Hepatocyte (in vitro differentiated cells): ENCODE data around the gene PFDN6. TPM values are rescaled to one million over a fixed set of nuclear protein-coding genes. Genes with fewer than 3 reads are reported as not detected.

Experiments used
- DNase-seq: peaks from one replicate; pipeline ENCODE4 v3.0.0-alpha.2; 2016; ENCODE audit warnings: low spot score
- H2AFZ ChIP-seq: fragments of 200-600 bp; sonication (generic); 2 replicates; pipeline ENCODE4 v1.6.0; 2016; ENCODE audit warnings: antibody characterized with exemption, mild to moderate bottlenecking
- H3K27ac ChIP-seq: fragments of 200-600 bp; sonication (generic); 2 replicates; pipeline ENCODE4 v1.5.1; 2016; ENCODE audit warnings: mild to moderate bottlenecking
- H3K27me3 ChIP-seq: fragments of 200-600 bp; sonication (generic); 2 replicates; pipeline ENCODE4 v1.6.1; 2016
- H3K36me3 ChIP-seq: fragments of 200-600 bp; sonication (generic); replicated peaks from 2 replicates; pipeline ENCODE4 v1.5.1; 2016; ENCODE audit warnings: low read depth; ENCODE audit not compliant: insufficient read depth
- H3K4me1 ChIP-seq: fragments of 200-600 bp; sonication (generic); 2 replicates; pipeline ENCODE4 v1.5.1; 2016; ENCODE audit warnings: mild to moderate bottlenecking, moderate library complexity; ENCODE audit not compliant: insufficient read depth
- H3K4me2 ChIP-seq: fragments of 200-600 bp; sonication (generic); 2 replicates; pipeline ENCODE4 v1.6.0; 2016
- H3K4me3 ChIP-seq: fragments of 200-600 bp; sonication (generic); 2 replicates; pipeline ENCODE4 v1.5.1; 2016; ENCODE audit warnings: mild to moderate bottlenecking
- H3K79me2 ChIP-seq: fragments of 200-600 bp; sonication (generic); 2 replicates; pipeline ENCODE4 v1.6.0; 2017; ENCODE audit warnings: mild to moderate bottlenecking
- H3K9me2 ChIP-seq: fragments of 200-600 bp; sonication (generic); replicated peaks from 2 replicates; pipeline ENCODE4 v1.6.0; 2017; ENCODE audit warnings: mild to moderate bottlenecking; ENCODE audit not compliant: insufficient read depth
- H3K9me3 ChIP-seq: fragments of 200-600 bp; sonication (generic); 2 replicates; pipeline ENCODE4 v1.5.1; 2016; ENCODE audit warnings: low read depth, mild to moderate bottlenecking
- H4K20me1 ChIP-seq: fragments of 200-600 bp; sonication (generic); 2 replicates; pipeline ENCODE4 v1.6.0; 2016; ENCODE audit warnings: mild to moderate bottlenecking; ENCODE audit not compliant: insufficient read depth, poor library complexity, severe bottlenecking
- CTCF ChIP-seq: fragments of 200-600 bp; sonication (generic); IDR thresholded peaks from 2 replicates; pipeline ENCODE4 v1.5.1; 2016; ENCODE audit warnings: antibody characterized with exemption, mild to moderate bottlenecking; ENCODE audit not compliant: poor library complexity
- EZH2 ChIP-seq: fragments of 200-600 bp; sonication (generic); IDR thresholded peaks from 2 replicates; pipeline ENCODE4 v1.6.1; 2016; ENCODE audit warnings: antibody characterized with exemption, mild to moderate bottlenecking, borderline replicate concordance
- EZH2phosphoT487 ChIP-seq: fragments of 200-600 bp; sonication (generic); IDR thresholded peaks from one replicate; pipeline ENCODE4 v1.6.1; 2018; ENCODE audit warnings: antibody characterized with exemption, mild to moderate bottlenecking, low read depth, moderate library complexity; ENCODE audit not compliant: unreplicated experiment, severe bottlenecking
- WGBS: methylation state at CpG from one replicate; pipeline ENCODE4 v1.1.6; 2016; ENCODE audit warnings: low lambda C conversion rate; ENCODE audit errors: missing lambda C conversion rate; 5-methylcytosine and 5-hydroxymethylcytosine counted together
- polyA plus RNA-seq: library from polyadenylated mRNA; unstranded; fragments of >200 nt; fragmentation: Nextera tagmentation; extraction: Ambion mirVana; gene quantifications from 2 replicates; pipeline ENCODE4 v1.2.1, GENCODE V29; 2016
- total RNA-seq: library from RNA; depleted of rRNA; stranded (reverse); fragments of >200 nt; gene quantifications from 2 replicates; pipeline ENCODE4 v1.2.3, GENCODE V29; 2014

Gene PFDN6
- total and polyA plus RNA-seq, 2 experiments from 2014 or later, result 19.5 to 52.7 TPM

GRCh38 chr6:33276581-33276863 lies 12.9 kb upstream of the PFDN6 start:
- Histone ChIP-seq H3K9me2 (no peaks in the 10 kb centered on the region), H3K4me1 (peaks cover 51% of the 10 kb centered on the region), H4K20me1 (peaks cover 29% of the 10 kb centered on the region), H3K4me2 (peak overlapping the region; percentile 91), H3K36me3 (no peaks in the 10 kb centered on the region), H3K27ac (peak overlapping the region; percentile 97), H3K4me3 (peak overlapping the region; percentile 74), H3K27me3 (no peaks in the 10 kb centered on the region), H3K9me3 (no peaks in the 10 kb centered on the region), H3K79me2 (peaks cover 37% of the 10 kb centered on the region), H2AFZ (no peak overlapping the region)
- TF ChIP-seq EZH2, result no peak
- TF ChIP-seq CTCF, result no peak
- TF ChIP-seq EZH2phosphoT487, result no peak
- no peak for DNase-seq

GRCh38 chr6:33276864-33277662 lies 12.3 kb upstream of the PFDN6 start, which contains the start of gene B3GALT4:
TSS of gene B3GALT4 (plus strand) at chr6:33277123. CDS start at chr6:33277420, 297 bp downstream.
- H3K4me2 ChIP-seq, result peak within 1 kb of the TSS; percentile 91
- peak within 1 kb of the TSS; percentile 88 for H2AFZ ChIP-seq
- H3K36me3 ChIP-seq, result no peaks in the 10 kb centered on the region
- H3K4me3 ChIP-seq, result peak within 1 kb of the TSS; percentile 74
- no peaks in the 10 kb centered on the region for H3K27me3 ChIP-seq
- peaks cover 29% of the 10 kb centered on the region for H4K20me1 ChIP-seq
- no peaks in the 10 kb centered on the region for H3K9me3 ChIP-seq
- H3K4me1 ChIP-seq, result peaks cover 51% of the 10 kb centered on the region
- TF ChIP-seq EZH2 (no peak), CTCF (peak; percentile 47)
- WGBS, result 3% methylated on average over 41 of the region's 80 CpGs
- H3K27ac ChIP-seq, result peak within 1 kb of the TSS; percentile 97
- peak; percentile 88 for DNase-seq
- H3K9me2 ChIP-seq, result no peaks in the 10 kb centered on the region
- H3K79me2 ChIP-seq, result peaks cover 36% of the 10 kb centered on the region

GRCh38 chr6:33277663-33278391 lies 11.6 kb upstream of the PFDN6 start:
- H3K27ac ChIP-seq, result peak overlapping the region; percentile 97
- H3K4me3 ChIP-seq, result peak overlapping the region; percentile 74
- H3K79me2 ChIP-seq, result peaks cover 29% of the 10 kb centered on the region
- no peaks in the 10 kb centered on the region for H3K36me3 ChIP-seq
- 61% methylated on average over 39 of the region's 39 CpGs for WGBS
- H2AFZ ChIP-seq, result peak overlapping the region; percentile 88
- no peaks in the 10 kb centered on the region for H3K9me2 ChIP-seq
- H3K4me2 ChIP-seq, result peak overlapping the region; percentile 91
- peak; percentile 32 for DNase-seq
- peaks cover 29% of the 10 kb centered on the region for H4K20me1 ChIP-seq
- H3K9me3 ChIP-seq, result no peaks in the 10 kb centered on the region
- no peak for TF ChIP-seq EZH2phosphoT487
- no peak for TF ChIP-seq EZH2
- TF ChIP-seq CTCF, result no peak
- peaks cover 49% of the 10 kb centered on the region for H3K4me1 ChIP-seq
- no peaks in the 10 kb centered on the region for H3K27me3 ChIP-seq
